ENCODE results near the gene LRFN3.
A peak's percentile ranks its signal among the peaks of the same experiment; 100 is the strongest.

Gene LRFN3

DNA sequence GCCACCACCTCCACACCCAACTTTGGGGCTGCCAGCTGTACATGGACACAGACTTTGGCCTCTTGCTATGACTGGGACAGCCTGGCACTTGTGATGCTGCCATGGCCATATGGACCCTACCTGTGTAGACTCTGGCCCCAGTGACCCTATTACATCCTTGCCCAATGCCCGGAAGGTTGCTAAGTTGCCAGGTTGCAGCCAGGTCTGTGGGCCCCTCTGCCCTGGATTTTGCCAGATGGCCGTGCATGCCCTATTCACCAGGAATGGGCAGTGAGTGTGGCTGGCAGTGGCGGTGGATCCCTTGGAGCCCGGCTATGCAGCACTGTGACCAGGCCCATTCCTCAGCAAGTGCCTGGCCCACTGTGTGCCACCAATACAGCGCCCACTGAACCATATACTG, 49.9 kb downstream of the LRFN3 start:
- in situ Hi-C loops (cut with HindIII; ENCODE audit: low sequenced_read_pairs), result no loop called here
- no peak for DNase-seq (ENCODE audit: low read depth)
- TF ChIP-seq, protein P1, sequence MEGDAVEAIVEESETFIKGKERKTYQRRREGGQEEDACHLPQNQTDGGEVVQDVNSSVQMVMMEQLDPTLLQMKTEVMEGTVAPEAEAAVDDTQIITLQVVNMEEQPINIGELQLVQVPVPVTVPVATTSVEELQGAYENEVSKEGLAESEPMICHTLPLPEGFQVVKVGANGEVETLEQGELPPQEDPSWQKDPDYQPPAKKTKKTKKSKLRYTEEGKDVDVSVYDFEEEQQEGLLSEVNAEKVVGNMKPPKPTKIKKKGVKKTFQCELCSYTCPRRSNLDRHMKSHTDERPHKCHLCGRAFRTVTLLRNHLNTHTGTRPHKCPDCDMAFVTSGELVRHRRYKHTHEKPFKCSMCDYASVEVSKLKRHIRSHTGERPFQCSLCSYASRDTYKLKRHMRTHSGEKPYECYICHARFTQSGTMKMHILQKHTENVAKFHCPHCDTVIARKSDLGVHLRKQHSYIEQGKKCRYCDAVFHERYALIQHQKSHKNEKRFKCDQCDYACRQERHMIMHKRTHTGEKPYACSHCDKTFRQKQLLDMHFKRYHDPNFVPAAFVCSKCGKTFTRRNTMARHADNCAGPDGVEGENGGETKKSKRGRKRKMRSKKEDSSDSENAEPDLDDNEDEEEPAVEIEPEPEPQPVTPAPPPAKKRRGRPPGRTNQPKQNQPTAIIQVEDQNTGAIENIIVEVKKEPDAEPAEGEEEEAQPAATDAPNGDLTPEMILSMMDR (IDR thresholded peaks at IDR 0.05; ENCODE audit: low read depth, low read length, missing control alignments), result no peak
- H3K4me3 ChIP-seq (ENCODE audit: low read depth, low read length), result no peak overlapping the region

DNA sequence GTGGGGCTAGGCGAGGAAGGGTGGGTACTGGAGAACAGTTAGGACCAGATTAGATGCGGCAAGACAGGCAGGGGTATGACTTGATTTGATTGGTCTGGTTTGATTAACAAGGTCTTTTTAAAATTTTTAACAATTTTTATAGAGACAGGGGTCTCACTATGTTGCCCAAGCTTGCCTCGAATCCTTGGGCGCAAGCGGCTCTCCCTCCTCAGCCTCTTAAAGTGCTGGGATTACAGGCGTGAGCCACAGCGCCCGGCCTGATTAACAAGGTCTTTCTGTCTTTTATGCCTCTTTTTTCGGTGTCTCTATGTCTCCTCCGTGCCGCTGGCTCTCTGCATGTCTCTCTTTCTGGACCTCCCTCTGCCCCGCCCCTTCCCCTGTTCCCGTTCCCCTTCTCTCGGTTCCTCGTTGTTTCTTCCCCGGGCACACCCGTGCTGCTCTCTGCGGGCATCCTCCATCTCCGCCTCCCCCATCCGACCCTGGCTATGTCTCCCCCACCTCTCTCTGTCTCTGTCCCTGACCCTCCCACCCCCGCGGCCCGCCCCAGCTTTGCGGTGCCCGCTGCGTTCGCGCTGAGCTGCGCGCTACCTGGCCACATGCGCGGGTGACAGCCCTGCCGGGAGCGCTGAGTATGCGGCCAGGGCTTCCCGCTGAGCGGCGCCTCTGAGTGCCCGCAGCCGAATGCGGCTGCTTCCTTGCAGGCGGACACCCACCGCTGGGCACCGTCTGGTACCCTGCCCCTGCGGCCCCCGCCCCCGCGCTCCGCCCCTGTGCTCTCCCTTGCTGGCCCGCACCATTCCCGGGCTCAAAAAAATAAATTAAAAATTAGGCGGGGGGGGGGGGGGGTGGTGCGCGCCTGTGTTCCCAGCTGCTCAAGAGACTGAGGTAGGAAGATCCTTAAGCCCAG, 50.7 kb downstream of the LRFN3 start:
- no peak for DNase-seq (ENCODE audit: low read depth)
- in situ Hi-C loops (cut with HindIII; ENCODE audit: low sequenced_read_pairs), result no loop called here
- TF ChIP-seq, protein P1 (IDR thresholded peaks at IDR 0.05; ENCODE audit: low read depth, low read length, missing control alignments), result no peak
- H3K4me3 ChIP-seq (ENCODE audit: low read depth, low read length), result peak overlapping the region; percentile 34

DNA sequence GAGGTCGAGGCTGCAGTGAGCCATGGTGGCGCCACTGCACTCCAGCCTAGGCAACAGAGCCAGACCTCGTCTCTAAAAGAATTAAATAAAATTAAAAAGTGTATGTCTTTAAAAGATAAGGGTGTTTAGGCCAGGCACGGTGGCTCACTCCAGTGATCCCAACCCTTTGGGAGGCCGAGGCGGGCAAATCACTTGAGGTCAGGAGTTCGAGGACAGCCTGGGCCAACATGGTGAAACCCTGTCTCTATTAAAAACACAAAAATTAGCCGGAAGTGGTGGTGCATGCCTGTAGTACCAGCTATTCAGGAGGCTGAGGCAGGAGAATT, 51.4 kb downstream of the LRFN3 start:
- DNase-seq (ENCODE audit: low read depth), result no peak
- in situ Hi-C loops (cut with HindIII; ENCODE audit: low sequenced_read_pairs), result no loop called here
- TF ChIP-seq, protein P1 (IDR thresholded peaks at IDR 0.05; ENCODE audit: low read depth, low read length, missing control alignments), result no peak
- no peak overlapping the region for H3K4me3 ChIP-seq (ENCODE audit: low read depth, low read length)

DNA sequence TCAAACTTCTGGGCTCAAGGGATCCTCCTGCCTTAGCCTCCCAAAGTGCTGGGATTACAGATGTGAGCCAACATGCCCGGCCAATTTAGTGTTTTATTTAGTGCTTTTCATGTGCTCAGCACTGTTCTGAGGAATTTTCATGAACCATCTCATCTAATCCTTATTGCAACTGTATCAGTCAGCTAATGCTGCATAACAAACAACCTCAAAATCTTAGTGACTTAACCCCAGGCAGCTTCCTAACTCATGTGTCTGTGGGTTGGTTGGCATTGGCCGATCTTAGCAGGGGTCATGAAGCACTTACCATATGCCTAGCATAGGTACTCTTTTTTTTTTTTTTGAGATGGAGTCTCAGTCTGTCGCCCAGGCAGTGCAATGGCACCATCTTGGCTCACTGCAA, 52.6 kb downstream of the LRFN3 start:
- no peak for DNase-seq (ENCODE audit: low read depth)
- no peak overlapping the region for H3K4me3 ChIP-seq (ENCODE audit: low read depth, low read length)
- TF ChIP-seq, protein P1 (IDR thresholded peaks at IDR 0.05; ENCODE audit: low read depth, low read length, missing control alignments), result no peak
- in situ Hi-C loops (cut with HindIII; ENCODE audit: low sequenced_read_pairs), result no loop called here

DNA sequence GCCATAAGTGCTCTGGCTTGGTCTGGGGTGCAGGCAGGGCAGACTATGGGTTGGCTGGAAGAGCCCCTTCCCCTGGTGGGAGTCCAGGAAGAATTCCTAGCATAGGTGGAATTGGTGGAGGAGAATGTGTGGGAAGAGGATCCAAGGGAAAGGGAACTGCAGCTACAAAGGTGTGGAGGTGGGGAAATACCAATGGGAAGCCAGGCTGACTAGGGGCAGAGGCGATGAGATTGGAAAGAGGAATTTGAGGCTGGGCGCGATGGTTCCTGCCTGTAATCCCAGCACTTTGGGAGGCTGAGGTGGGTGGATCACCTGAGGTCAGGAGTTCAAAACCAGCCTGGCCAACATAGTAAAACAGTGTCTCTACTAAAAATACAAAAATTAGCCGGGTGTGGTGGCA, 54.0 kb downstream of the LRFN3 start:
- H3K4me3 ChIP-seq (ENCODE audit: low read depth, low read length), result no peak overlapping the region
- TF ChIP-seq, protein P1 (IDR thresholded peaks at IDR 0.05; ENCODE audit: low read depth, low read length, missing control alignments), result no peak
- no peak for DNase-seq (ENCODE audit: low read depth)
- in situ Hi-C loops (cut with HindIII; ENCODE audit: low sequenced_read_pairs), result no loop called here

DNA sequence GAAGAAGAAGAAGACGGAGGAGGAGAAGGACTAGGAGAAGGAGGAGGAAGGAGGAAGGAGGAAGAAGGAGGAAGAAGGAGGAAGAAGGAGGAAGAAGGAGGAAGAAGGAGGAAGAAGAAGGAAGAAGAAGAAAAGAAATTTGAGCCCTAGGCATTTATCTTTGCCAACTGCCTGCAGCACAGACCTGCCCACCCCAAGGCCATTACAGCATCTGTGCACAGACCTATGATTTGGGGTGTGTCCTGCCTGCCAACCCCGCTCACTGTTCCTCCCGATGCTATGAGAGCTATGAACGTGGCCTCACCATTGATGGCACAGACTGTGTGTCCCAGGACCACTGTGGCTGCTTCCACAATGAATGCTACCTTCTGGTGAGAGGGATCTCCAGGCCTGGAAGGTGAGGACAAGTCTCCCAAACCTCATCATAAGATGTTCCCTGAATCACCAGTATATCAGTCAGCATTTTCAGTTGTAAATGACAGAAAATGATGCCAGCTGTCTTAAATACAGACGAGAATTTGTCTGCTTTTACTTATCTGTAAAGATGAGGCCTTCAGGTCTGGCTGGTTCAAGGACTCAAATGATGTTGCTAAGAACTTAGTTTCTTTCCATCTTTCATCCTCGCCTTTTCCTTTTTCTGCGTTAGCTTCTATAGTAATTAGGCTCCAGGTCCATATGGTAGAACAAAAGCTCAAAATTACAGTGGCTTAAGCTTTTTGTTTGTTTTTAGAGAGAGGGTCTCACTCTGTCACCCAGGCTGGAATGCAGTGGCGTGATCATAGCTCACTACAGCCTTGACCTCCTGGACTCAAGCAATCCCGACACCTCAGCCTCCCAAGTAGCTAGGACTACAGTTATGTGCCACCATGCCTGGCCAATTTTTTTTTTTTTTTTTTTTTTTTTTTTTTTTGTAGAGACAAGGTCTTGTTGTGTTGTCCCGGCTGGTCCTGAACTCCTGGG, 54.9 kb downstream of the LRFN3 start:
- H3K4me3 ChIP-seq (ENCODE audit: low read depth, low read length), result no peak overlapping the region

More for the DNA sequence above, 54.9 kb downstream of the LRFN3 start:
- TF ChIP-seq, protein P1 (IDR thresholded peaks at IDR 0.05; ENCODE audit: low read depth, low read length, missing control alignments), result no peak
- in situ Hi-C loops (cut with HindIII; ENCODE audit: low sequenced_read_pairs), result no loop called here
- no peak for DNase-seq (ENCODE audit: low read depth)

Data from astrocyte of the cerebellum (primary cell).